T47D (cell line): ENCODE data around the gene KRTAP1-3.
"Not testable (repeated sequence)": the region's sequence is repeated elsewhere in the genome, so short reads cannot be mapped to it uniquely, and the experiment has no call there.

ENCODE experiments used
- DNase-seq, 2 experiments: peaks; one replicate each; pipeline versions ENCODE4 v3.0.0 to v3.0.0-alpha.2; 2011 to 2012; ENCODE audit warnings: low read depth in 1 of 2, low spot score in 1 of 2
- JUND ChIP-seq: IDR thresholded peaks from 2 replicates; pipeline ENCODE4 v1.6.1; 2012; ENCODE audit warnings: low read depth
- in situ Hi-C: cut with HindIII; loops from 2 replicates; pipeline ENCODE4 v1.10.0; 2016; ENCODE audit warnings: low sequenced_read_pairs, low pct_unique_long_range_greater_than_20kb

KRTAP1-3 gene

GRCh38 chr17:41034346-41034935 lies at the start of gene KRTAP1-3:
TSS of gene KRTAP1-3 (minus strand) at chr17:41034874. CDS start at chr17:41034821, 53 bp downstream.
- in situ Hi-C loops: not testable (repeated sequence)
- DNase-seq: peak in 1 of 2 experiments; percentile 40

DNA sequence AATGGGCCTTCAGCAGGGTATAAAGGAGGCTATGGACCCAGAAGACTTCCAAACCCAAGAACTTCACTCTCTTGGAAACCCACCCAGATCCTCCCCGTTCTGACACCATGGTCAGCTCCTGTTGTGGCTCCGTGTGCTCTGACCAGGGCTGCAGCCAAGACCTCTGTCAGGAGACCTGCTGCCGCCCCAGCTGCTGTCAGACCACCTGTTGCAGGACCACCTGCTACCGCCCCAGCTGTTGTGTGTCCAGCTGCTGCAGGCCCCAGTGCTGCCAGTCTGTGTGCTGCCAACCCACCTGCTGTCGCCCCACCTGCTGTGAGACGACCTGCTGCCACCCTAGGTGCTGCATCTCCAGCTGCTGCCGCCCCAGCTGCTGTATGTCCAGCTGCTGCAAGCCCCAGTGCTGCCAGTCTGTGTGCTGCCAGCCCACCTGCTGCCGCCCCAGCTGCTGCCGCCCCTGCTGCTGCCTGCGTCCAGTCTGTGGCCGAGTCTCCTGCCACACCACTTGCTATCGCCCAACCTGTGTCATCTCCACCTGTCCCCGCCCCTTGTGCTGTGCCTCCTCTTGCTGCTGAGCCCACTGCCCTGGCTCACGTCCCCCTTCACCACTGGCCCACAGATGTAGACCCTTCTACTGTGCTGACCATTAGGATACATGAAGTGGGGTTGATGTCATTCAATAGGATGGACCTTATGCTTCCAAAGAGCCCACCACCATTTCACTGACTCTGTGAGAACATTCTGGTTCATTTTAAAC lies 49.6 kb upstream of the KRTAP1-3 start, which contains the start of gene KRTAP4-7:
KRTAP4-7 (plus strand) TSS at position 51 of the 757 bp plus-strand sequence; CDS start at position 108, 57 bp downstream.
- in situ Hi-C loops, DNase-seq: not testable (repeated sequence)

- DNase-seq, in situ Hi-C loops: not testable (repeated sequence)
These were observed 48.8 kb upstream of the KRTAP1-3 start for GRCh38 chr17:41083427-41083826.

- in situ Hi-C loops: no loop called here
- DNase-seq: peak in 1 of 2 experiments; percentile 18
- no peak for TF ChIP-seq JUND
These were observed 48.0 kb upstream of the KRTAP1-3 start for GRCh38 chr17:41082626-41083025.

DNA sequence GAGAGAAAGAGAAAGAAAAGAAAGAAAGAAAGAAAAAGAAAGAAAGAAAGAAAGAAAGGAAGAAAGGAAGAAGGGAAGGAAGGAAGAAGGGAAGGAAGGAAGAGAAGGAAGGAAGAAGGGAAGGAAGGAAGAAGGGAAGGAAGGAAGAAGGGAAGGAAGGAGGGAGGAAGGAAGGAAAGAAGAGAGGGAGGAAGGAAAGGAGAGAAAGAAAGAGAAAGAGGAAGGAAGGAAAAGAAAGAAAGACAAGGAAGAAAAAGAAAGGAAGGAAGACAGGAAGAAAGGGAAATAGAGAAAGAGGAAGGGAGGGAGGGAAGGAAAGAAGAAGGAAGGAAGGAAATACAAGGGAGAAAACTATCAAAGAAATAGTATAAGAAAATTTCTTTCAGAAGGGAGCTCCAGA lies 42.1 kb upstream of the KRTAP1-3 start:
- TF ChIP-seq JUND: no peak
- in situ Hi-C loops: no loop called here

GRCh38 chr17:41073676-41074075 lies 39.0 kb upstream of the KRTAP1-3 start:
- in situ Hi-C loops: no loop called here
- DNase-seq: no peak
- no peak for TF ChIP-seq JUND

More for the DNA sequence above, 42.1 kb upstream of the KRTAP1-3 start:
- DNase-seq: no peak

DNA sequence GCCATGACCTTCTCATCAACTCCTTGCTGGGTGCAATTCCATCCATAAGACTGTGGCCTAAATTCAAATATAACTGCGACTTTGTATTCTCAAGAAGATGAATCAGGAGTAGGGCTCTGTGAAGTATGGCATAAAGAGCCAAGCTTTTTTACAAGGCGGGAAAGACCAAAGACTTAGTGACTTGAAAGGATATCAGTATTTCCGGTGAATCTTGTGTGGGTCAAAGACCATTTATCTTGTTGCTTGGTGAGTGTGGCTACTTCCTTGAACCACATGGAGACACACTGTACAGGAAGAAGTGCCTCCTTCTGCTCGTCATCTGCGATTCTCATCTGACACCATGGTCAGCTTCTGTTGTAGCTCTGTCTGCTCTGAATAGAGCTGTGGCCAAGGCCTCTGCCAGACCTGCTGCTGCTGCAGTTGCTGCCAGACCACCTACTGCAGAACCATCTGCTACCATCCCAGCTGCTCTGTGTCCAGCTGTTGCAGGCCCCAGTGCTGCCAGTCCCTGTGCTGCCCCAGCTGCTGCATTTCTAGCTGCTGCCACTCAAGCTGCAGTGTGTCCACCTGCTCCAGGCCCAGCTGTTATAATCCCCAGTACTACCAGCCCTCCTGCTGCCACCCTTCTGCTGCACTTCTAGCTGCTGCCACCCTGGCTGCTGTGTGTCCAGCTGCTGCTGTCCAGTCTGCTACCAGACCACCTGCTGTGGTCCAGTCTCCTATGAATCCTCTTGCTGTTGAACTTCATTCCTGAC lies 37.1 kb upstream of the KRTAP1-3 start:
- in situ Hi-C loops: no loop called here
- no peak for DNase-seq
- TF ChIP-seq JUND: no peak

- DNase-seq: no peak
- in situ Hi-C loops: no loop called here
- TF ChIP-seq JUND: no peak
These were observed 34.4 kb upstream of the KRTAP1-3 start for GRCh38 chr17:41069031-41069430.

GRCh38 chr17:41067281-41067680 lies 32.6 kb upstream of the KRTAP1-3 start:
- no peak for DNase-seq
- in situ Hi-C loops: no loop called here
- TF ChIP-seq JUND: no peak

DNA sequence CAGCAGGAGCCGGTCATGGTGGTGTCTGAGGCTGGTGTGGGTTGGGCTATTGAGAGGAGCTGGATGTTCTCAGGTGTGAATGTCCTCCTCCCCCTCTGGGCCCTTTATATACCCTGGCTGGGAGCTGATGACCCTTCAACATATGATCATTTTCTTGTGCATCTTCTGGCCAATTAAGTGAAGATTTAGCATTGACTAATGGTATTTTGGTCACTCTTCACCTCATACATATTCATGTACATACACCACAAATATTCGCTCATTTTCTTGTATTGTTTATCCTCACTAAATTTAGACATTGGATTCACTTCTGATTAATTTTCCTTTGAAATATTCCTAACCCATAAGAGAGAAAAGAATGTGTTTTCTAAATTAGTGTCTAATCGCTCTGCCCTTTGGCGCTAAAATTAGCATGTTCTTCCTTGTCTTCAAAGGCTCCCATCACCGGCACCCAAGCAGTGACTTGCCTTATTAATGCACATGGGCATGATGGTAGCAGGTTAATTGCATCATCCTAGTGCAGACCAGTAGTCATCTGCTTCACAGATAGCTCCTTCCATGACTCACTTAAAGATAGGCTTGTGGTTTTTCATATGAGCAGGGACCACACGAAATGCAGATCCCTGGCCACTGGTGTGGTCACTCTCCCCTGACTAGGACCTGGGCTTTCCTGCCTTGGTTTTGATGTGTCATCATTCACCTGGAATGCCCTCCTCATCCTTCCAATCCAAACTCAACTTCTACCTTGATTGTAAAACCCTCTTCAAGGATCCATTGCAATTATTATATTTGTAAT lies 31.4 kb upstream of the KRTAP1-3 start, which contains the start of gene KRTAP2-4:
KRTAP2-4 (minus strand) TSS at position 51 of the 796 bp plus-strand sequence; CDS start at position 17, 34 bp downstream.
- DNase-seq: no peak
- no peak for TF ChIP-seq JUND
- in situ Hi-C loops: no loop called here

GRCh38 chr17:41065016-41065689 lies 30.5 kb upstream of the KRTAP1-3 start:
- DNase-seq, in situ Hi-C loops: not testable (repeated sequence)

DNA sequence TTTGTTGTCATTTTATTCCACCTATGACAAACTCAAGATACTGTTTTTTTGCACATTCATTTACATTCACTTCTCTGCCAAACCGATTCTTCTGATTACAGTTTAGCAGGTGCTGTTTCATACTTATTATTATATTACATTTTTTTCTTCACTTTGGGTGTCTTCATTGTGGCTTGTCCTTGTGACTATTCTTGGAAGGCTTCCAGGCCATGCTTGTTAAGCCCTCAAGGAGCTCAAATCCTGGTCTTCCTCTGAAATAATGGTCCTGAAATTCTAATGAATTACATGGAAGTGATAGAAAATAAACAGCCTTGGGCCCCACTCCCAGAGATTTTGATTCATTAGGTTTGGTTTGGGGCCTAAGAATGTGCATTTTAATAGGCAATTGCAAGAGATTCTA lies 29.6 kb upstream of the KRTAP1-3 start:
- in situ Hi-C loops: no loop called here
- TF ChIP-seq JUND: no peak
- no peak for DNase-seq
